Keratinocyte (primary cell): ENCODE data around the gene URM1.

Experiments used
- EZH2 ChIP-seq: IDR thresholded peaks from one replicate; pipeline ENCODE4 v1.6.1; 2012; ENCODE audit warnings: inconsistent platforms, mild to moderate bottlenecking, low read length, moderate library complexity
- TF ChIP-seq, protein P1 (sequence below), 3 experiments: IDR thresholded peaks in 1 of 3; conservative IDR thresholded peaks in 1 of 3; optimal IDR thresholded peaks in 1 of 3; 2 replicates in 2 of 3; 3 replicates in 1 of 3; pipeline versions ENCODE3 to v1.5.1; 2011; ENCODE audit warnings: low read length in 3 of 3, mild to moderate bottlenecking in 3 of 3, moderate library complexity in 2 of 3, control low read depth in 1 of 3, inconsistent platforms in 1 of 3; ENCODE audit not compliant: insufficient read depth in 2 of 3; ENCODE audit errors: extremely low read depth in 1 of 3

DNA sequence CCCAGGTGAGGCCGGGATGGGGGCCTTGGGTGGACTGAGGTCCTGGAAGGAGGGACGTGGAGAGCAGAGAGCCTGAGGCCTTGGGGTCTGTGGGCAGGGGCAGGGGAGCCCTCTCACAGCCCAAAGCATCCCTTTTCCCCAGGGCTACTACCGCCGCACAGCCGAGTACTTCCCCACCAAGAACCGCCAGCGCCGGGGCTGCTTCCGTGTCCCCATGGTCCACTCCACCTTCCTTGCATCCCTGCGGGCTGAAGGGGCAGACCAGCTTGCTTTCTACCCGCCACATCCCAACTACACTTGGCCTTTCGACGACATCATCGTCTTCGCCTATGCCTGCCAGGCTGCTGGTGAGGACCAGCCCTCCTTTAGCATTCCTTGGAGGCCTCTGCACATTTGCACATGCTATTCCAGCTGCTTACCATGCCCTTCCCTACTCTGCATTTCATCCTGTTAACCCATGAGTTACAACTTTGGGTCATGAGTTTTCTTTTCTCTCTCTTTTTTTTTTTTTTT, 53.1 kb downstream of the URM1 start:
- TF ChIP-seq, protein P1, sequence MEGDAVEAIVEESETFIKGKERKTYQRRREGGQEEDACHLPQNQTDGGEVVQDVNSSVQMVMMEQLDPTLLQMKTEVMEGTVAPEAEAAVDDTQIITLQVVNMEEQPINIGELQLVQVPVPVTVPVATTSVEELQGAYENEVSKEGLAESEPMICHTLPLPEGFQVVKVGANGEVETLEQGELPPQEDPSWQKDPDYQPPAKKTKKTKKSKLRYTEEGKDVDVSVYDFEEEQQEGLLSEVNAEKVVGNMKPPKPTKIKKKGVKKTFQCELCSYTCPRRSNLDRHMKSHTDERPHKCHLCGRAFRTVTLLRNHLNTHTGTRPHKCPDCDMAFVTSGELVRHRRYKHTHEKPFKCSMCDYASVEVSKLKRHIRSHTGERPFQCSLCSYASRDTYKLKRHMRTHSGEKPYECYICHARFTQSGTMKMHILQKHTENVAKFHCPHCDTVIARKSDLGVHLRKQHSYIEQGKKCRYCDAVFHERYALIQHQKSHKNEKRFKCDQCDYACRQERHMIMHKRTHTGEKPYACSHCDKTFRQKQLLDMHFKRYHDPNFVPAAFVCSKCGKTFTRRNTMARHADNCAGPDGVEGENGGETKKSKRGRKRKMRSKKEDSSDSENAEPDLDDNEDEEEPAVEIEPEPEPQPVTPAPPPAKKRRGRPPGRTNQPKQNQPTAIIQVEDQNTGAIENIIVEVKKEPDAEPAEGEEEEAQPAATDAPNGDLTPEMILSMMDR (optimal IDR thresholded peaks at IDR 0.05 in 1 of 3, IDR thresholded peaks at IDR 0.05 in 1 of 3, conservative IDR thresholded peaks at IDR 0.05 in 1 of 3; ENCODE audit: extremely low read depth in 1 of 3, insufficient read depth in 2 of 3, low read length in 3 of 3), result no peak
- TF ChIP-seq EZH2, result no peak
